GM18951 (cell line): ENCODE data around the gene CARS1.

ENCODE experiments used
- POLR2A ChIP-seq: IDR thresholded peaks from 4 replicates; pipeline ENCODE4 v1.6.1; 2011; ENCODE audit warnings: mild to moderate bottlenecking; ENCODE audit not compliant: insufficient read length, insufficient read depth; ENCODE audit errors: extremely low read depth
- in situ Hi-C: fragments of 300-500 bp; cut with MboI; formaldehyde crosslinking; loops from one replicate; pipeline ENCODE4 v1.12.0; 2022; ENCODE audit warnings: low sequenced_read_pairs, mixed read lengths, inconsistent platforms; ENCODE audit not compliant: unreplicated experiment

CARS1 gene

DNA sequence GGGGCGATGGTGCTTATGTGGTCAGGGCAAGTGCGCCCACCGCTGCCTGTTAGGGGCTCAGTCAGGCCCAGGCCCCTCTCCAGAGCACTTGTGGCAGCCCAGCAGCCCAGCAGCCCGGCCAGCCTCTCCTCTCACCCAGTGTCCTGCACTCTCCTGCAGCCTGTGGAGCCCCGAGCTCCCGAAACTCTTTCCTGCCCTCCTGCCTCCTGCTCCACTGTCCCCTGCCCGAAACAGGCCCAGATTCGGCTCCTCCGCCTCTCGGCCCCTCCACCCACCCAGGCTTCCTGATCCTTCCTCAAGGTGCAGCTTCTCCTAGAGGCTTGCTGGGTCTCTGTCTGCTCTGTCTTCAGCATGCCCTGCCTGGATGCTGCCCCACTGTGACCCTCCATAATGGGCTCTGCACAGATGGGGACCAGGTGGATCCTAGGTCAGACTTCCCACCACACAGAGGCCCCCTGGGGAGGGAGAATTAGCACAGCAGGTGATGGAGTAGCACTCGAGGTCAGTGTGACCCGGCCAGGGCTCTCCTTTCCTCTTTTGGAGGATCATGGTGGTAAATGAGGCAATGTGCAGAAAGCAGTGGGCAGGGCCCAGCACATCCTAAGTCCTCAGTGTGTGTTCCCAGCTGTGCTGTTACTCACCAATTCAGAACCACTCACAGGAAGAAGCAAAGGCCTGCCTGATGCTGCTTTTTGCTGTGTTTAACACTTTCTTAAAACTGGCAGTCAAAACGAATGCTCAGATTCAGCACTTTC is 46.5 kb downstream of the CARS1 start:
- in situ Hi-C loops, result no loop called here

GRCh38 chr11:3010004-3010403 is 47.2 kb downstream of the CARS1 start:
- TF ChIP-seq POLR2A, result no peak

More for the DNA sequence above, 46.5 kb downstream of the CARS1 start:
- TF ChIP-seq POLR2A, result no peak

DNA sequence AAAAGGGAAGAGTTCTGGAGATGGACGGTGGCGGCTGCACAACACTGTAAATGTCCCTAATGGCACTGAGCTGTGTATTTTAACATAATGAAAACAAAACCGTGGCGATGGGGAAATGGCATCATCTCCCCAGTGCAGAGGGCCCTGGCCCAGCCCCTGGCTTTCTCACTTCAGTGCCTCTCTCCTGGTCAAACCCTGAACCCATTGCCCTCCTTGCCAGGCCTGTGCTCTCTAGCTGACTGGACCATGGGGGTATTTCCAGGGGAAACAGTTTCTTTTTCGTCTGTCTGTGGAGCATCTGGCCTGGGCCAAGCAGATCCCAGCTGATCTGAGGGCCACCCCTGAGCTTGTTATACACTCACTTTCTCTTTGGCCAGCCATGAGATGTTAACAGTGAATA is 47.7 kb downstream of the CARS1 start:
- in situ Hi-C loops, result no loop called here
- TF ChIP-seq POLR2A, result no peak

More at GRCh38 chr11:3010004-3010403, 47.2 kb downstream of the CARS1 start:
- in situ Hi-C loops, result no loop called here

- TF ChIP-seq POLR2A, result no peak
- in situ Hi-C loops, result no loop called here
Measured at GRCh38 chr11:3008746-3009336, 48.4 kb downstream of the CARS1 start.

DNA sequence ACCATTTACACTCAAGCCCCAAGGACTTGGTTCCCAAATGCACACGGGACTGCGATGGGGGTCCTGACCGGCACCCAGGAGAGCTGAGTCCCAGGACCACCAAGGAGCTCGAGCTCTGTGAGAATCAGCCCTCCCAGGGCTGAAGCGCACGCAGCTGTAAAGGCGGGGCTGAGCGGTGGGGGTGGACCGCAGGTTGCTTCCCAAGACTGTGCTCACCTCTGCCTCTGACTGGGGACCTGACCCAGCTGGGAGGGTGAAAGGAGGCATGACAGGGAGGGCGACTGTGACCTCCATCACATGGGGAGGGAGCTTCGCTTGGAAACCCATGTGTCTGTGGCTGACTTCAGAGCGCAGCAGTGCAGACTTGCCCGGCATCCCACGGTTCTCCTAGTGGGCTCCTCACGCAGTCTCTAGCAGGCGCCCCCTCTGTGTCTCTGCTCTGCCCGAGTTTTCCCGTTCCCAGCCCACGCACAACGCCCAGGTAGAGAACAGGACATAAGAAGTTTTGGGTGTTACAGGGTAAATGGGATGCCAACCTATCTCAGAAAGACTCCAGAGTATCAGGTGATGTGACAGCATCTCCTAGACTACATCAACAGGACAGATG is 49.7 kb downstream of the CARS1 start:
- in situ Hi-C loops, result no loop called here
- no peak for TF ChIP-seq POLR2A

DNA sequence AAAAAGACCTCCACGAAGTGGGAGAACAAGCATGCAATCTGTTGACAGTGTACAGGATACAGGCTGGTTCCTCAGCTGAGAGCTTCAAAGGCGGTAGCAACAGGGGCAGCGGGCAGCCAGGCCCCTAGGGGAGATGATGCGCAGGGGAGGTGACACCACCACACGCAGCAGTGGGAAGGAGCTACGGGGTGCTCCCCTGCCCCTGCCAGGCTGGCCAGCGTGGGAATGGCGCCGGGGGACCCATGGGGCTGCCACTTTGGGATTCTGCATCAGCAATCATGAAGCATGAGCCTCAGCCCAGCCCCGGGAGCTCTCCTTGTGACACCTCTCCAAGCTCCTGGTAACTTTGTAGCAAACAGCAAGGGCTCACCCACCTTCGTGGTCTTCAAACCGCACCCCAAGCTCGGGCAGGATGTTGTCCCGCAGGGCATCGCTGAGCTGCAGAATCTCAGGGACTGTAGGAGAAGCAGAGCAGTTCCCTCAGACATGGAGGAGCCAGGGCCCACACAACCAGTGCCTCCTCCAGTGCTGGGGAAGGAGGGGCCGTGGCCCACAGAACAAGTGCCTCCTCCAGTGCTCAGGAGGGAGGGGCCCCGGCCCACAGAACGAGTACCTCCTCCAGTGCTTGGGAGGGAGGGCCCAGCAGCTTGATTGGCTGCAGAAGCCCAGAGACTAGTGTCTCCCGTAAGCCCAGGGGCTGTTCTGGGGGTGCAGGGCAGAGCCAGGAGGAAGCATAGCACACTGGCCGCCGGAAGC is 50.5 kb downstream of the CARS1 start:
- no peak for TF ChIP-seq POLR2A
- in situ Hi-C loops, result no loop called here

- in situ Hi-C loops, result no loop called here
Measured at GRCh38 chr11:3004481-3004880, 52.7 kb downstream of the CARS1 start.

GRCh38 chr11:3003396-3004231 is 53.6 kb downstream of the CARS1 start:
- no peak for TF ChIP-seq POLR2A
- in situ Hi-C loops, result no loop called here

More at GRCh38 chr11:3004481-3004880, 52.7 kb downstream of the CARS1 start:
- TF ChIP-seq POLR2A, result no peak

- in situ Hi-C loops, result no loop called here
- TF ChIP-seq POLR2A, result no peak
Measured at GRCh38 chr11:3002871-3003270, 54.4 kb downstream of the CARS1 start.

GRCh38 chr11:3002351-3002861 is 54.8 kb downstream of the CARS1 start:
- in situ Hi-C loops, result no loop called here
- TF ChIP-seq POLR2A, result no peak

DNA sequence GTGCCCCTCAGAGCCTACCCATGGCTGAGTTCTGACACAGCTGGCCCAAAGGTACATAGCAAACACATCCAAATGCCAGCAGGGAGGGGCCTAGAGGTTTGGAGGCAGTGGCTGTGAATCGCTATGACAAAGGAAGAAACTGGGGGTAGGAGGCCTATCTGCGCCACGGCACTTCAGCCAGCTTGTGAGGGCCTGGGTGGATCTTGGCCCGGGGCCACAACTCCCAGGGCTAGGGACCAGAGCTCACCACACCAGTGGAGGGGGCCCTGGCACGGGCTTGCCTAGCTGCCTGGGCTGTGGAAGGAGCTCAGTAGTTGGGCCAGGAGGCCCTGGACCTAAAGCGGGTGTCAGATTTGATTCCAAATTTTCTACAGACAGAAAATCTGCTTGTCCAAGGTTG is 55.7 kb downstream of the CARS1 start:
- in situ Hi-C loops, result no loop called here
- no peak for TF ChIP-seq POLR2A

- in situ Hi-C loops, result no loop called here
- TF ChIP-seq POLR2A, result no peak
Measured at GRCh38 chr11:3000032-3000961, 56.9 kb downstream of the CARS1 start.
